ENCODE data around the gene NIPAL3. TPM values are rescaled to one million over a fixed set of nuclear protein-coding genes. Genes with fewer than 3 reads are reported as not detected.
"Not testable (repeated sequence)": the region's sequence is repeated elsewhere in the genome, so short reads cannot be mapped to it uniquely, and the experiment has no call there.

The NIPAL3 gene
- total RNA-seq, 2 experiments from 2014 or later = 43.4 to 46.9 TPM

DNA sequence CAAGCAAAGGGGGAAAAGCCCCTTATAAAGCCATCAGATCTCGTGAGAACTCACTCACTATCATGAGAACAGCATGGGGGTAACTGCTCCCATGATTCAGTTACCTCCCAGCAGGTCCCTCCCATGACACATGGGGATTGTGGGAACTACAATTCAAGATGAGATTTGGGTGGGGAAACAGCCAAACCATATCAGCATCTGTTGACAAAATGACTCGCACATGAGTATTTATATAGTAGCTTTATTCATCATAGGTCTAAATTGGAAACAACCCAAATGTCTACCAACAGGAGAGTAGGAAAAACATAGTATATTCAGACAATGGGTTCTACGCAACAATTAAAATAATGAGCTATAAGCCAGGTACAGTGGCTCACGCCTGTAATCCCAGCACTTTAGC lies 46.5 kb downstream of the NIPAL3 start:
- Mint-ChIP-seq H3K36me3 (ENCODE audit: low read depth) (peaks cover 72% of the 10 kb centered on the region), H3K4me1 (ENCODE audit: low read depth) (peaks cover 11% of the 10 kb centered on the region)
- DNase-seq; CTCF ChIA-PET; H3K9me3 Mint-ChIP-seq (ENCODE audit: insufficient read depth); H3K27ac Mint-ChIP-seq; ATAC-seq; H3K27me3 Mint-ChIP-seq (ENCODE audit: low read depth); H3K4me3 Mint-ChIP-seq: not testable (repeated sequence)
- POLR2A ChIA-PET = interaction anchor here (1.1 kb wide), 1 partner anchor 40 kb away, joined by 3 read pairs; no protein-coding TSS in a partner anchor

DNA sequence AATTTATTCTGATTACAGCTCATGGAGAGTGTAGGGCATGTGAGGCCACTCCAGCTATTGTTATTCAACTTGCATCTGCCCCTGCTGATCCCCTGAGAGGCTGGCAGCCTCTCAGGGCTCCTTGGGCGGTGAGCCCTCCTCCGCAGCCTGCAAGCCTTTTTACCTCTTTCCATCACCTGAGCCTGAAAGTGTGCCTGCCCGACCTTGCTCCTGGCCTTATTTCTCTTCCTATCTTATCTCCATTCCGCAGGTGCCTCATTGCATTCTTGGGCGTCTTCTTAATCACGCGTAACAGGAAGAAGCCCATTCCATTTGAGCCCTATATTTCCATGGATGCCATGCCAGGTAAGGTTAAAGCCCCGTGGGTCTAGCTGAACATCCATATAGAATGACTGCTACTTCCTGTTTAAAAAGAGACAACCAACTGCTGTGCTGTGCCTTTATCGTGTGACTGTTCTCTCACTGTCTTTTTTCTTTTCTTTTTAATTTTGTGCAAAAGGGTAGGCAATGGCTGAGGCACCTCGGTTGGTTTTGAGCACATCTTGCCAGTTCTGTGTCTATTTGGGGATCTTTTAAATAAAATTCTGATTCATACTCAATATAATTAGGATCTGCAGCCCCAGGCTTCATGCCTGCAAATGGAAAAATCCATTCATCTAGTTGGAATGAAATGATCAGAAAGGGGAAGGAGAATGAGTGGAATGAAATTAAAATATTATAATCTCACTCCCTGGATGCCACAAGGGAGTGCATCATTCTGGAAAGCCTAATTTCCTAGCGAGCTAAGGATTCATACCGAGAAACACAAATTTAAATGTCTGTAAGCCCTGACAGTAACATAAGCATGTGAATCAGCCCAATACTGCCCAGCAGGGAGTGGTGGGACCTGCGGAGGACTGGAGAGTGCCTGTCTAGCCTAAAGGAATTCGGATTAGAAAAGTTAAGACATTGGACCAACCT lies 48.5 kb downstream of the NIPAL3 start:
- Mint-ChIP-seq H3K4me1 (ENCODE audit: low read depth) (peaks cover 11% of the 10 kb centered on the region), H3K27ac (no peak overlapping the region), H3K27me3 (ENCODE audit: low read depth) (no peaks in the 10 kb centered on the region), H3K36me3 (ENCODE audit: low read depth) (peaks cover 74% of the 10 kb centered on the region), H3K4me3 (no peak overlapping the region), H3K9me3 (ENCODE audit: insufficient read depth) (peaks cover 7% of the 10 kb centered on the region)
- DNase-seq = no peak
- CTCF ChIA-PET = interaction anchor here (0.9 to 1.7 kb wide), 5 partner anchors 18 to 173 kb away, joined by 3 to 7 read pairs (median 3); partner anchors contain the start of gene NIPAL3
- POLR2A ChIA-PET = interaction anchor here (0.9 to 1.2 kb wide), 2 partner anchors 10 to 38 kb away, joined by 3 to 4 read pairs; partner anchors contain the start of gene RCAN3
- ATAC-seq = no peak

DNA sequence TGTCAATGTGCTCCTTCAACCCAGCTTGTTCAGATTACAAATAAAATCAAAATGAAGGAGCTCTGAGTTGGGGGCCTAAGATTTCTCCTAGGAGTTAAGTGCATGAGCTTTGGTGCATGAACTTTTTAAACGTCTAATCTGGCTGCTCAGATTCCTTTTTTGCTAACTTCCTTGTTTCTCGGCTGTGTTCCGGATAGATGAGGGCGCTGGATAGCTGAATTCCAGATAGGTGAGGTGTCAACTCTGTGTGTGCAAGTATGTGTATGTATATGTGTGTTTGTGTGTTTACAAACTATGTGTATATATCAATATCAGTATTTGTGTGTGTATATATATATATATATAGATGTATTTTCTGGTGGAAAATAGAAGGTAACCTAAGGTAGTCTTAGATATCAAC lies 49.5 kb downstream of the NIPAL3 start:
- DNase-seq (no peak), ATAC-seq (no peak)
- no peak overlapping the region for H3K27ac Mint-ChIP-seq
- H3K27me3 Mint-ChIP-seq (ENCODE audit: low read depth) = no peaks in the 10 kb centered on the region
- H3K4me3 Mint-ChIP-seq = no peak overlapping the region
- ChIA-PET POLR2A (no interaction called here), CTCF (interaction anchor here (1.0 to 1.3 kb wide), 2 partner anchors 18 to 49 kb away, joined by 3 read pairs; partner anchors contain the start of gene NIPAL3)
- peaks cover 72% of the 10 kb centered on the region for H3K36me3 Mint-ChIP-seq (ENCODE audit: low read depth)
- peaks cover 7% of the 10 kb centered on the region for H3K9me3 Mint-ChIP-seq (ENCODE audit: insufficient read depth)
- H3K4me1 Mint-ChIP-seq (ENCODE audit: low read depth) = peaks cover 11% of the 10 kb centered on the region

DNA sequence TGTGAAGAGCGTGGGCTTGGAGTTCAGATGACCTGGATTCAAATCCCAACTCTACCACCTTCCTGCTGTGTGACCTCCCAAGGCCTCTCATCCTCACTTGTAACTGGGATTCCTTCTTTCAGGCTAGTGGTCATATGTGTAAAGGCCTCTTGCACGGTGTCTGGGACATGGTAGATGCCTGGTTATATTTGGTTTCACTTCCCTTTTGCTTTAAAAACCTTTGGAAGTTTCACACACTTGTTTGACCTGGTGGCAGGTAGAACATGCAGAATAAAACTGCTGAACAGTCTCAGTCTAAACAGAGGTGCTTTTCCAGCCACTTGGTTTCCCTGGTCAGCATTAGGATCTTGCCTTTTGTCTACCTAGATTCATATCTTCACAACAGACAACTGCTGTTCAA lies 50.0 kb downstream of the NIPAL3 start:
- DNase-seq (no peak), ATAC-seq (no peak)
- Mint-ChIP-seq H3K4me3 (no peak overlapping the region), H3K27me3 (ENCODE audit: low read depth) (no peaks in the 10 kb centered on the region), H3K9me3 (ENCODE audit: insufficient read depth) (peaks cover 5% of the 10 kb centered on the region), H3K36me3 (ENCODE audit: low read depth) (peaks cover 71% of the 10 kb centered on the region), H3K4me1 (ENCODE audit: low read depth) (peaks cover 11% of the 10 kb centered on the region), H3K27ac (no peak overlapping the region)
- ChIA-PET CTCF (no interaction called here), POLR2A (interaction anchor here (1.1 kb wide), 1 partner anchor 8 kb away, joined by 3 read pairs; no protein-coding TSS in a partner anchor)

DNA sequence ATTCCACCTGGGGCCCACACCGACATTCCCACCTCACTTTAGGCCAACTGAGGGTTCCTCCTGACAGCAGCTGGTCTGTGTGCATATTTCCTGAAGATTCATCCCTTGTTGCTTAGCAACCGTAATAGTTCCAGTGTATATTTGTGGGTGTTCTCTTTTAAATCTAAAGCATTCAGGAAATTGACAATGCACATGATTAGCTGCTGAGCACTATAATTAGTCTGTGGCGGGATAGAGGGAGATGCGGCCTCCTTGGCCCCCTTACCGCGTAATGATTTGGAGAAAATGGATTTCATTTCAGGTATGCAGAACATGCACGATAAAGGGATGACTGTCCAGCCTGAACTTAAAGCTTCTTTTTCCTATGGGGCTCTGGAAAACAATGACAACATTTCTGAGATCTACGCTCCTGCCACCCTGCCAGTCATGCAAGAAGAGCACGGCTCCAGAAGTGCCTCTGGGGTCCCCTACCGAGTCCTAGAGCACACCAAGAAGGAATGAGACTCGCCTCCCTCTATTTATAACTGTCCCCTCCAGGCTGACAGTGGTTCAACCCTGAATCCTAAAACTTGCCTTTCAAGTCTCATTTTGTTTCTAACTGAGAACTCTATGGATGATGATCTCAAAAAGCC lies 53.2 kb downstream of the NIPAL3 start:
- H3K4me3 Mint-ChIP-seq = no peak overlapping the region
- ChIA-PET POLR2A (no interaction called here), CTCF (no interaction called here)
- H3K27ac Mint-ChIP-seq = no peak overlapping the region
- no peaks in the 10 kb centered on the region for H3K27me3 Mint-ChIP-seq (ENCODE audit: low read depth)
- peaks cover 10% of the 10 kb centered on the region for H3K4me1 Mint-ChIP-seq (ENCODE audit: low read depth)
- no peak for DNase-seq
- no peaks in the 10 kb centered on the region for H3K9me3 Mint-ChIP-seq (ENCODE audit: insufficient read depth)
- ATAC-seq = no peak
- peaks cover 52% of the 10 kb centered on the region for H3K36me3 Mint-ChIP-seq (ENCODE audit: low read depth)

DNA sequence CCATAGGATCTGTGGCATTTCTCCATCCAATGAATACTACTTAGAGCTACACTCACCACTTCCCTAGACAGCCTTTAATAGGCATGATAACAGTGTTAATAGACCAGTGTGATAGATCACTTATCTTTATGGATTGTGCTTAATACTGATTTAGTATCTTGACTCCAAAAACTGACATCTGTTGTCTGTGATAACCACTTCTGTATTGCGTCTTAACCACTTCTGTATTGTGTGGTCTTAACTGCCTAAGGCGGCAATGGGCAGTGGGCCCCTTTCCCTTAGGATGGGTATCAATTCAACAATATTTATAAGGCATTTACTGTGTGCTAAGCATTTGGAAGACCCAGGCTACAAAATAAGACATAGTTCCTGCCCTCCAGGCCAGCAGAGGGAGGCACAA lies 55.0 kb downstream of the NIPAL3 start:
- DNase-seq (no peak), ATAC-seq (no peak)
- Mint-ChIP-seq H3K27ac (no peak overlapping the region), H3K9me3 (ENCODE audit: insufficient read depth) (no peaks in the 10 kb centered on the region), H3K27me3 (ENCODE audit: low read depth) (no peaks in the 10 kb centered on the region), H3K4me1 (ENCODE audit: low read depth) (peaks cover 6% of the 10 kb centered on the region), H3K4me3 (no peak overlapping the region), H3K36me3 (ENCODE audit: low read depth) (peaks cover 38% of the 10 kb centered on the region)
- ChIA-PET POLR2A (interaction anchor here (1.4 kb wide), 1 partner anchor 11 kb away, joined by 3 read pairs; no protein-coding TSS in a partner anchor), CTCF (no interaction called here)

DNA sequence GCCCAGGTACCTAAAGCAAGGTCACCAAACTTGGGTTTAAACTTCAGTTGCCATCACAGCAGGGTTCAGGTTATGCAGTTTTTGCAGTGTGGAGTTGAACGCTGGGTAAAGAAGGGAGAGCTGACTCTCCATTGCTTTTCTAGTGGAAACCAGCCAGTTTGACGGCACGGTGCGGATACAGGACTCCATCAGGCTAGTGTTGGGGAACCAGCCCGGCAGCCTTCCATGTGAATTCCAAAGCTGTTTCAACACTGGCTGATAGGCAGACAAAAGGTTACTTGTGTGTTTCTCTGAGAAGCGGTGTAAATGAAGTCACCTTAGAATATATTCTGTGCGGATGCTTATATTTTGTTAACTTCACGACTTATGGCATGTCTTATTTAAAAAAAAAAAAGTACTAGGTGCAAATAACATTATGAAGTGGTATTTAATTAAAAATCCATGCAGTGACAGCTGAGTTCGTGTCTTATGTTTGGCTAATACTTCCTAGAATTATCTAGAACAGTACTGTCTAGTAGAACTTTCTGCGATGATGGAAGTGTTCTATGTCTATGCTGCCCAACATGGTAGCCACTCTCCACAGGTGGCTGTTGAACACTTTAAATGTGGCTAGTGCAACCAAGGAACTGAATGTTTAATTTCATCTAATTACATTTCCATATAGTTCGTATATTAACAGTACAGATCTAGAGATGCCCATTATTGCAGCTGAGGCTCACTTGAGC lies 57.1 kb downstream of the NIPAL3 start:
- no peak for ATAC-seq

DNA sequence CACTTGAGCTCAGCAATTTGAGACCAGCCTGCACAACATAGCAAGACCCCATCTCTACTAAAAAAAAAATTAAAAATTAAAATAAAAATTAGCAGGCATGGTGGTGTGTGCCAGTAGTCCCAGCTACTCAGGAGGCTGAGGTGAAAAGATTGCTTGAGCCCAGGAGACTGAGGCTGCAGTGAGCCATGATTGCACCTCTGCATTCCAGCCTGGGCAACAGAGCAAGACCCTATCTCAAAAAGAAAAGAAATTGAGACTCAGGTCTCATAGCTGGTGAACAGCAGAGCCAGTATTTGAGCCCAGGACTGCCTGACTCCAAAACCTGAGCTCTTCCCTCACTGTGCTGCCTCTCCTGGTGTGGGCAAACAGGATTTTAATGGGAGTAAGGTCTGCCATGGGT lies 58.6 kb downstream of the NIPAL3 start:
- ATAC-seq = no peak
- Mint-ChIP-seq H3K4me3 (no peak overlapping the region), H3K4me1 (ENCODE audit: low read depth) (no peaks in the 10 kb centered on the region), H3K27me3 (ENCODE audit: low read depth) (no peaks in the 10 kb centered on the region), H3K36me3 (ENCODE audit: low read depth) (peaks cover 14% of the 10 kb centered on the region), H3K27ac (no peak overlapping the region), H3K9me3 (ENCODE audit: insufficient read depth) (no peaks in the 10 kb centered on the region)
- no peak for DNase-seq
- ChIA-PET CTCF (interaction anchor here (1.7 to 1.8 kb wide), 2 partner anchors 13 to 66 kb away, joined by 4 read pairs; no protein-coding TSS in a partner anchor), POLR2A (no interaction called here)

More for the DNA sequence above, 57.1 kb downstream of the NIPAL3 start:
- no peaks in the 10 kb centered on the region for H3K9me3 Mint-ChIP-seq (ENCODE audit: insufficient read depth)
- H3K27ac Mint-ChIP-seq = no peak overlapping the region
- no peaks in the 10 kb centered on the region for H3K4me1 Mint-ChIP-seq (ENCODE audit: low read depth)
- CTCF ChIA-PET = no interaction called here
- H3K36me3 Mint-ChIP-seq (ENCODE audit: low read depth) = peaks cover 22% of the 10 kb centered on the region
- no peaks in the 10 kb centered on the region for H3K27me3 Mint-ChIP-seq (ENCODE audit: low read depth)
- H3K4me3 Mint-ChIP-seq = no peak overlapping the region
- DNase-seq = no peak
- POLR2A ChIA-PET = no interaction called here

DNA sequence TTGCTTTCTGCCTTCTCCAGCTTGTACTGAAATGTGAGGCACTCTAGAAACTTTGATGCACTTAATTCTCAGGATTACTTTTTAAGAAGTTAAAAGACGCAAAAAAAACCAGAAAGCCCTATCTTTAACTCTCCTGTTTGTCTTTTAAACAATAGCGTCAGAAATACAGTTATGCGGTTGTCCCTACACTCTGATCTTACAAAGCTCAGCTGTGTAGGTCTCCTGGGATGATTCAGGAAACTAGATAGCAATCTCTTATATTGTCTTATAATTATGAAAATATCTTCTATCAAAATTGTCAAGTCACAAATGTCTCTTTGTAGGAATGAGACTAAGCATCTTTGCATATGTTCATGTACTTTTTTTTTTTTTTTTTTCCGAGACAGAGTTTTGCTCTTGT lies 60.1 kb downstream of the NIPAL3 start:
- Mint-ChIP-seq H3K27me3 (ENCODE audit: low read depth) (no peaks in the 10 kb centered on the region), H3K4me3 (no peak overlapping the region), H3K9me3 (ENCODE audit: insufficient read depth) (no peaks in the 10 kb centered on the region), H3K27ac (no peak overlapping the region), H3K4me1 (ENCODE audit: low read depth) (peaks cover 6% of the 10 kb centered on the region), H3K36me3 (ENCODE audit: low read depth) (peaks cover 7% of the 10 kb centered on the region)
- ATAC-seq = no peak
- ChIA-PET CTCF (interaction anchor here (0.8 to 1.8 kb wide), 4 partner anchors 11 to 72 kb away, joined by 3 to 4 read pairs (median 4); partner anchors contain the start of gene NIPAL3), POLR2A (interaction anchor here (1.9 kb wide), 1 partner anchor 26 kb away, joined by 5 read pairs; the partner anchor contains the start of gene RCAN3)
- no peak for DNase-seq

DNA sequence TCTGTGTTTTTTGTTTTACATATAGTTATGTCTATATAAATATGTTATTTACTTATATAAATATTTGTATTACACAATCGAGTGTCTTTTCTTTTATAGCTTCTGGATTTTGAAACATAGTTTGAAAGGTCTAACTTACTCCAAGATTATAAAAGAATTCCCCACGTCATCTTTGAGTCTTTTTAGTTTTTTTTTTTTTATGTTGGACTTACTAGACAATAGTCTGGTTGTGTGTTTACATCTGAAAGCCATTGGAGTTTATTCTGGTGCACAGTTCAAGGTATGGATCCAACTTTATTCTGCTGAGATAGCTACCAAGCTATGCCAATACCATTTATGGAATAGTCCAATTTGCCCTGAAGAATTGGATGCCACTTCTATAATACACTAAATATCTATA lies 61.0 kb downstream of the NIPAL3 start:
- POLR2A ChIA-PET = interaction anchor here (1.9 kb wide), 1 partner anchor 26 kb away, joined by 5 read pairs; the partner anchor contains the start of gene RCAN3
- Mint-ChIP-seq H3K9me3 (ENCODE audit: insufficient read depth) (no peaks in the 10 kb centered on the region), H3K4me1 (ENCODE audit: low read depth) (peaks cover 15% of the 10 kb centered on the region), H3K4me3 (no peak overlapping the region), H3K27ac (no peak overlapping the region), H3K36me3 (ENCODE audit: low read depth) (peaks cover 11% of the 10 kb centered on the region), H3K27me3 (ENCODE audit: low read depth) (no peaks in the 10 kb centered on the region)
- DNase-seq (no peak), ATAC-seq (no peak)
- CTCF ChIA-PET = interaction anchor here (1.2 to 1.6 kb wide), 5 partner anchors 10 to 159 kb away, joined by 3 to 5 read pairs (median 4); partner anchors contain the start of gene NIPAL3

DNA sequence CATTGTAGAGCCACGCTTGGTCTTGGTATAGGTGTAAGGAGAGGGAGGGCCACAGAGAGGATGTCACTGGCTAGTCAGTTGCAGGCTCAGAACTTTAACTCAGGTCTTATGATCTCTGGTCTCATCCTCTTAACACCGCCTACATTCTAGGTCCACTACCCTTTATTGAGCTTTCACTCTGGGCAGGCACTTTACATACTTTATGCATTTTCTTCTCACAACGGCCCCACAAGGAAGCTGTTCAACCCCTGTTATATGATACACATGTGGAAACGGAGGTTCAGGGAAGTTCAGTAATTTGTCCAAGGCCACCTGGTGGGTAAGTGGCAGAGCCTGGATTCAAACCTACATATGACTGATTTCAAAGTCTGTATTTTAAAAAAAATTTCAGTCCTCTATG lies 61.7 kb downstream of the NIPAL3 start:
- no peak overlapping the region for H3K27ac Mint-ChIP-seq
- H3K27me3 Mint-ChIP-seq (ENCODE audit: low read depth) = no peaks in the 10 kb centered on the region
- POLR2A ChIA-PET = interaction anchor here (1.9 kb wide), 1 partner anchor 25 kb away, joined by 5 read pairs; the partner anchor contains the start of gene RCAN3
- ATAC-seq = no peak
- peaks cover 17% of the 10 kb centered on the region for H3K36me3 Mint-ChIP-seq (ENCODE audit: low read depth)
- DNase-seq = no peak
- H3K9me3 Mint-ChIP-seq (ENCODE audit: insufficient read depth) = no peaks in the 10 kb centered on the region
- H3K4me1 Mint-ChIP-seq (ENCODE audit: low read depth) = peaks cover 22% of the 10 kb centered on the region
- no peak overlapping the region for H3K4me3 Mint-ChIP-seq
- CTCF ChIA-PET = interaction anchor here (1.2 to 1.6 kb wide), 5 partner anchors 9 to 158 kb away, joined by 3 to 5 read pairs (median 4); partner anchors contain the start of gene NIPAL3

Measured in activated CD8-positive, alpha-beta T cell treated with anti-CD3 and anti-CD28 coated beads, Interleukin-2, amount 10 ng/mL, durations not matched to agents 7 days and 5 days (primary cell).